ENCODE results near the gene TOMM6. TPM values are rescaled to one million over a fixed set of nuclear protein-coding genes. Genes with fewer than 3 reads are reported as not detected.

TOMM6 gene
- total RNA-seq, 2 experiments from 2014 or later, result 131 to 277 TPM

GRCh38 chr6:41799559-41799911, 12.0 kb downstream of the TOMM6 start:
- H3K27ac ChIP-seq (ENCODE audit: low read depth, low read length, poor library complexity, severe bottlenecking), result no peak overlapping the region
- TF ChIP-seq CTCF (conservative IDR thresholded peaks at IDR 0.05; ENCODE audit: low read length) (no peak), EZH2phosphoT487 (IDR thresholded peaks at IDR 0.05; ENCODE audit: borderline replicate concordance, low read depth, low read length) (no peak)
- DNase-seq (ENCODE audit: low spot score), result no peak
- no peak overlapping the region for H3K4me3 ChIP-seq (ENCODE audit: low read depth, low read length, poor library complexity, severe bottlenecking)
- H2AFZ ChIP-seq (ENCODE audit: low read length), result no peak overlapping the region
- no peaks in the 10 kb centered on the region for H3K4me1 ChIP-seq (ENCODE audit: insufficient read depth, low read length, poor library complexity, severe bottlenecking)
- no peaks in the 10 kb centered on the region for H3K9me3 ChIP-seq (ENCODE audit: low read length)
- no peaks in the 10 kb centered on the region for H3K9me2 ChIP-seq (ENCODE audit: insufficient read depth, low read length)
- H3K4me2 ChIP-seq (ENCODE audit: low read length), result no peak overlapping the region
- POLR2A ChIA-PET, result no interaction called here
- H3K79me2 ChIP-seq (ENCODE audit: insufficient read depth, low read depth, low read length), result no peaks in the 10 kb centered on the region
- H3K36me3 ChIP-seq (ENCODE audit: insufficient read depth, low read length), result peaks cover 59% of the 10 kb centered on the region
- CTCF ChIA-PET (ENCODE audit: unreplicated experiment), result interaction anchor here (0.6 kb wide), 1 partner anchor 46 kb away, joined by 3 read pairs; no protein-coding TSS in a partner anchor
- BruUV-seq (replicated peaks), result no TSS peak
- H4K20me1 ChIP-seq (ENCODE audit: insufficient read depth, low read length), result no peaks in the 10 kb centered on the region
- intact Hi-C loops (cut with micrococcal nuclease; ENCODE audit: unreplicated experiment), result no loop called here

GRCh38 chr6:41801380-41801779, 13.9 kb downstream of the TOMM6 start:
- POLR2A ChIA-PET, result interaction anchor here (0.8 to 0.9 kb wide), 2 partner anchors 15 to 244 kb away, joined by 3 read pairs; no protein-coding TSS in a partner anchor
- intact Hi-C loops (cut with micrococcal nuclease; ENCODE audit: unreplicated experiment), result loop anchor here (1.0 kb wide), 1 partner anchor 243 kb away; no protein-coding TSS in a partner anchor
- BruUV-seq (replicated peaks), result no TSS peak

More at GRCh38 chr6:41801380-41801779, 13.9 kb downstream of the TOMM6 start:
- CTCF ChIA-PET (ENCODE audit: unreplicated experiment), result interaction anchor here (1.0 to 1.4 kb wide), 2 partner anchors 238 to 242 kb away, joined by 3 read pairs; no protein-coding TSS in a partner anchor
- Histone ChIP-seq H3K9me3 (ENCODE audit: low read length) (no peaks in the 10 kb centered on the region), H3K36me3 (ENCODE audit: insufficient read depth, low read length) (peaks cover 54% of the 10 kb centered on the region), H3K27ac (ENCODE audit: low read depth, low read length, poor library complexity, severe bottlenecking) (no peak overlapping the region), H3K79me2 (ENCODE audit: insufficient read depth, low read depth, low read length) (no peaks in the 10 kb centered on the region), H3K9me2 (ENCODE audit: insufficient read depth, low read length) (no peaks in the 10 kb centered on the region), H3K4me3 (ENCODE audit: low read depth, low read length, poor library complexity, severe bottlenecking) (no peak overlapping the region), H4K20me1 (ENCODE audit: insufficient read depth, low read length) (no peaks in the 10 kb centered on the region), H3K4me2 (ENCODE audit: low read length) (no peak overlapping the region), H3K4me1 (ENCODE audit: insufficient read depth, low read length, poor library complexity, severe bottlenecking) (no peaks in the 10 kb centered on the region), H2AFZ (ENCODE audit: low read length) (no peak overlapping the region)
- DNase-seq (ENCODE audit: low spot score), result peak; percentile 35
- TF ChIP-seq CTCF (conservative IDR thresholded peaks at IDR 0.05; ENCODE audit: low read length), result peak; percentile 80
- TF ChIP-seq EZH2phosphoT487 (IDR thresholded peaks at IDR 0.05; ENCODE audit: borderline replicate concordance, low read depth, low read length), result no peak

Measured in OCI-LY7 (cell line).